GM23338 (cell line): ENCODE measurements around the gene TMEM117. TPM values are rescaled to one million over a fixed set of nuclear protein-coding genes. Genes with fewer than 3 reads are reported as not detected.
A peak's percentile ranks its signal among the peaks of the same experiment; 100 is the strongest.

Source experiments
- ATAC-seq: fragments of 200-7000 bp; cut with Tn5 transposase; 3 replicates; pipeline ENCODE4 v1.9.1; 2020
- DNase-seq: peaks from one replicate; pipeline ENCODE4 v3.0.0-alpha.2; 2015; ENCODE audit warnings: low spot score
- H2AFZ ChIP-seq: fragments of 200-600 bp; sonication (generic); 2 replicates; pipeline ENCODE4 v1.8.0; 2016; ENCODE audit warnings: antibody characterized with exemption, mild to moderate bottlenecking, moderate library complexity
- H3F3A ChIP-seq: fragments of 200-600 bp; sonication (generic); replicated peaks from 2 replicates; pipeline ENCODE4 v1.8.0; 2017; ENCODE audit warnings: antibody characterized with exemption, mixed run types, low read depth
- H3K27ac ChIP-seq: fragments of 200-600 bp; sonication (generic); 2 replicates; pipeline ENCODE4 v1.6.1; 2016; ENCODE audit warnings: low read depth
- H3K27me3 ChIP-seq: fragments of 200-600 bp; sonication (generic); 2 replicates; pipeline ENCODE4 v1.8.0; 2016; ENCODE audit warnings: mild to moderate bottlenecking, mixed run types, moderate library complexity; ENCODE audit not compliant: insufficient read depth
- H3K36me3 ChIP-seq: fragments of 200-600 bp; sonication (generic); 2 replicates; pipeline ENCODE4 v1.8.0; 2016; ENCODE audit warnings: mild to moderate bottlenecking; ENCODE audit not compliant: insufficient read depth
- H3K4me1 ChIP-seq: fragments of 200-600 bp; sonication (generic); 2 replicates; pipeline ENCODE4 v1.8.0; 2016; ENCODE audit warnings: mild to moderate bottlenecking, moderate library complexity; ENCODE audit not compliant: insufficient read depth
- H3K4me2 ChIP-seq: fragments of 200-600 bp; sonication (generic); 2 replicates; pipeline ENCODE4 v1.7.1; 2017; ENCODE audit warnings: mixed run types
- H3K4me3 ChIP-seq: fragments of 200-600 bp; sonication (generic); 2 replicates; pipeline ENCODE4 v1.6.1; 2016; ENCODE audit warnings: mixed run types
- H3K79me2 ChIP-seq: fragments of 200-600 bp; sonication (generic); replicated peaks from 2 replicates; pipeline ENCODE4 v1.8.0; 2017; ENCODE audit warnings: mild to moderate bottlenecking; ENCODE audit not compliant: insufficient read depth
- H3K9me2 ChIP-seq: fragments of 200-600 bp; sonication (generic); 2 replicates; pipeline ENCODE4 v1.8.0; 2017; ENCODE audit not compliant: insufficient read depth
- H4K20me1 ChIP-seq: fragments of 200-600 bp; sonication (generic); replicated peaks from 2 replicates; pipeline ENCODE4 v1.8.0; 2017; ENCODE audit warnings: mild to moderate bottlenecking; ENCODE audit not compliant: insufficient read depth
- H3K27ac Mint-ChIP-seq: 2 replicates; pipeline ENCODE4 v1.8.0; 2020; ENCODE audit warnings: inconsistent platforms, mild to moderate bottlenecking, moderate library complexity, mixed read lengths
- H3K27me3 Mint-ChIP-seq: 3 replicates; pipeline ENCODE4 v1.8.0; 2022; ENCODE audit warnings: low read depth, mild to moderate bottlenecking, moderate library complexity, mixed read lengths, inconsistent platforms; ENCODE audit not compliant: insufficient read depth, poor library complexity
- H3K36me3 Mint-ChIP-seq: 3 replicates; pipeline ENCODE4 v1.8.0; 2021; ENCODE audit warnings: low read depth, mild to moderate bottlenecking, inconsistent platforms, moderate library complexity, mixed read lengths
- H3K4me1 Mint-ChIP-seq: 3 replicates; pipeline ENCODE4 v1.8.0; 2020; ENCODE audit warnings: mild to moderate bottlenecking, inconsistent platforms, mixed read lengths
- H3K4me3 Mint-ChIP-seq: 3 replicates; pipeline ENCODE4 v1.8.0; 2021; ENCODE audit warnings: moderate library complexity, mild to moderate bottlenecking, inconsistent platforms, mixed read lengths
- H3K9me3 Mint-ChIP-seq: 3 replicates; pipeline ENCODE4 v1.8.0; 2020; ENCODE audit warnings: moderate library complexity, mild to moderate bottlenecking, inconsistent platforms, mixed read lengths
- CREB1 ChIP-seq: fragments of 250-450 bp; sonication (Bioruptor Pico); IDR thresholded peaks from 2 replicates; pipeline ENCODE4 v1.5.0; 2020; ENCODE audit warnings: low read depth, mild to moderate bottlenecking, moderate library complexity
- EZH2 ChIP-seq: fragments of 200-600 bp; sonication (generic); IDR thresholded peaks from one replicate; pipeline ENCODE4 v1.8.0; 2017; ENCODE audit warnings: antibody characterized with exemption, mild to moderate bottlenecking, low read depth; ENCODE audit not compliant: unreplicated experiment
- JUNB ChIP-seq: IDR thresholded peaks from one replicate; pipeline ENCODE4 v1.6.1; 2016; ENCODE audit warnings: antibody characterized with exemption; ENCODE audit not compliant: unreplicated experiment
- NANOG ChIP-seq: IDR thresholded peaks from 2 replicates; pipeline ENCODE4 v1.6.1; 2016; ENCODE audit warnings: antibody characterized with exemption, borderline replicate concordance
- POLR2AphosphoS5 ChIP-seq: IDR thresholded peaks from 2 replicates; pipeline ENCODE4 v1.6.1; 2016; ENCODE audit warnings: antibody characterized with exemption, low read depth
- REST ChIP-seq: IDR thresholded peaks from one replicate; pipeline ENCODE4 v1.6.1; 2018; ENCODE audit warnings: antibody characterized with exemption; ENCODE audit not compliant: unreplicated experiment
- ZNF114 ChIP-seq: fragments of 250-450 bp; sonication (Bioruptor Pico); IDR thresholded peaks from 2 replicates; pipeline ENCODE4 v1.5.0; 2020; ENCODE audit warnings: mild to moderate bottlenecking, moderate library complexity
- ZNF331 ChIP-seq: fragments of 250-450 bp; sonication (Bioruptor Pico); IDR thresholded peaks from 2 replicates; pipeline ENCODE4 v1.5.0; 2020; ENCODE audit warnings: low read depth, mild to moderate bottlenecking, moderate library complexity
- ZNF462 ChIP-seq: fragments of 250-450 bp; sonication (Bioruptor Pico); IDR thresholded peaks from 2 replicates; pipeline ENCODE4 v1.5.0; 2020; ENCODE audit warnings: mild to moderate bottlenecking, moderate library complexity
- polyA plus RNA-seq: library from polyadenylated mRNA; unstranded; fragments of >200 nt; fragmentation: Nextera tagmentation; extraction: Ambion mirVana; gene quantifications from 2 replicates; pipeline ENCODE4 v1.2.1, GENCODE V29; 2016
- total RNA-seq: library from RNA; depleted of rRNA; stranded (reverse); fragments of >200 nt; shearing (Covaris generic); gene quantifications from 2 replicates; pipeline ENCODE4 v1.2.3, GENCODE V29; 2014

Gene TMEM117
- total and polyA plus RNA-seq, 2 experiments from 2014 or later, result 0.94 to 1.6 TPM

GRCh38 chr12:44422559-44422958, 586.7 kb downstream of the TMEM117 start (continued):
- no peak for TF ChIP-seq EZH2
- no peak for TF ChIP-seq ZNF114 (CRISPR knock-in tag)
- TF ChIP-seq JUNB, result no peak
- TF ChIP-seq NANOG, result no peak
- no peak for TF ChIP-seq POLR2AphosphoS5
- TF ChIP-seq ZNF331 (CRISPR knock-in tag), result no peak
- TF ChIP-seq REST, result no peak

- 0 out of 3 replicates have a peak, but pooled peaks cover 2% of the 10 kb centered on the region for H3K4me1 Mint-ChIP-seq
- H3K4me3 ChIP-seq, result no peak overlapping the region
- peaks cover 17% of the 10 kb centered on the region; the same call in 1 of the 2 replicates for H3K4me1 ChIP-seq
- no peaks in the 10 kb centered on the region for H3K27me3 ChIP-seq
- TF ChIP-seq CREB1 (no peak), ZNF462 (CRISPR knock-in tag) (peak; percentile 89), NANOG (0 out of 2 replicates have a peak, but pooled peaks have one; percentile 27), JUNB (no peak), ZNF114 (CRISPR knock-in tag) (peak; percentile 88; the same call in 1 of the 2 replicates)
- H3K27me3 Mint-ChIP-seq, result no peaks in the 10 kb centered on the region
- no peaks in the 10 kb centered on the region for H3K36me3 ChIP-seq
- H4K20me1 ChIP-seq, result no peaks in the 10 kb centered on the region
- H3K27ac ChIP-seq, result peak overlapping the region; percentile 13; the same call in 1 of the 2 replicates
- DNase-seq, result peak; percentile 80
- peak; percentile 99 for ATAC-seq
- peak overlapping the region; percentile 29; the same call in 1 of the 2 replicates for H3K4me2 ChIP-seq
- no peaks in the 10 kb centered on the region for H3K79me2 ChIP-seq
- H3K9me3 Mint-ChIP-seq, result no peaks in the 10 kb centered on the region
- H3F3A ChIP-seq, result no peaks in the 10 kb centered on the region
- H3K4me3 Mint-ChIP-seq, result no peak overlapping the region
- H2AFZ ChIP-seq, result no peak overlapping the region
- H3K27ac Mint-ChIP-seq, result no peak overlapping the region
- H3K9me2 ChIP-seq, result no peaks in the 10 kb centered on the region
- peaks cover 3% of the 10 kb centered on the region; the same call in 1 of the 3 replicates for H3K36me3 Mint-ChIP-seq
Observed at GRCh38 chr12:44428825-44429224, 592.9 kb downstream of the TMEM117 start.
